GM19043 (cell line): ENCODE measurements around the gene DNAH10.

Experiments used
- ATAC-seq: cut with Tn5 transposase; IDR thresholded peaks from one replicate; pipeline ENCODE4 v1.9.1; 2021; ENCODE audit warnings: low read depth; ENCODE audit not compliant: unreplicated experiment

Gene DNAH10

GRCh38 chr12:123928274-123928865, 166.3 kb downstream of the DNAH10 start:
- no peak for ATAC-seq

DNA sequence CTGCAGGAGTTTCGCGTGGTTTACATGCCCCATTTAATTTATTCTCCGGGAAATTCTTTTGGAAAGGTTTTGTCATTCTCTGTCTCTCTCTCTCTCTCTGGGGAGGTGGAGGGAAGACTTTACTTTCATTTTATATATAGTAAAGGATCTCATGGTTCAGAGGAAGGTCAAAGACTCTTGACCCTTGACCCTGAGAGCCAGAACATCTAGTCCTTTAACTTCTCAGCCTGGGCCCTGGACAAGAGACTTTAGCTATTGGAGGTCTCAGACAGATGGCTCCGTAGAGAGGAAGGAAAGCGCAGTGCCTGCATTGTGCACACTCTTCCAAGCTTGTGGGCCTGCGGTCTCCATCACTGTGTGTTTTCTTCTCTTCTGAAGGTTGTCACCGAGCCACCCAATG, 166.8 kb downstream of the DNAH10 start:
- no peak for ATAC-seq

DNA sequence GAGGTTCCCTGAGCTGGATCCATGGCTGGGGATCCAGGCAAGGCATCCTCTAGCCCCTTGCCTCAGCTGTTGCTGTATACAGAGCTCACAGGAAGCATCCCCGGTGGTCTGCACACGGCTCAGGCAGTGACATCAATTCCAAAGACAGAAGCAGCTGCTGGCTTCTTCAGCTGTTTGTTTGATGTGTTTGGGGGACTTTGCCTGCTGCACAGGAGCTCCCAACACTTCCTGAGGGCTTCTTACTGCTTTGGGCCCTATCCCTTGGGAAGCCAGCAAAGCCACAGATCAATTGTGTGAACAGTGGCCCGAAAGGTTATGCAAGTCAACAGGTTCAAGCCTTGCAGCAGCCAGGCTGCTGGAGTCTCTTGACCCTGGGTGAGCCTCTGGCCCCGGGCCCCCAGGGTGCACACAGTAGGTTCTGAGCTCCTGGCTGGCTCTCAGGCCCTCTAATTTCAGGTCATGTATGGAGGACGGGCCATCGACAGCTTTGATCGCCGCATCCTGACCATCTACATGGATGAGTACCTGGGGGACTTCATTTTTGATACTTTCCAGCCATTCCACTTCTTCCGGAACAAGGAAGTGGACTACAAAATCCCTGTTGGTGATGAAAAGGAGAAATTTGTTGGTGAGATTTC, 168.0 kb downstream of the DNAH10 start:
- ATAC-seq = no peak

DNA sequence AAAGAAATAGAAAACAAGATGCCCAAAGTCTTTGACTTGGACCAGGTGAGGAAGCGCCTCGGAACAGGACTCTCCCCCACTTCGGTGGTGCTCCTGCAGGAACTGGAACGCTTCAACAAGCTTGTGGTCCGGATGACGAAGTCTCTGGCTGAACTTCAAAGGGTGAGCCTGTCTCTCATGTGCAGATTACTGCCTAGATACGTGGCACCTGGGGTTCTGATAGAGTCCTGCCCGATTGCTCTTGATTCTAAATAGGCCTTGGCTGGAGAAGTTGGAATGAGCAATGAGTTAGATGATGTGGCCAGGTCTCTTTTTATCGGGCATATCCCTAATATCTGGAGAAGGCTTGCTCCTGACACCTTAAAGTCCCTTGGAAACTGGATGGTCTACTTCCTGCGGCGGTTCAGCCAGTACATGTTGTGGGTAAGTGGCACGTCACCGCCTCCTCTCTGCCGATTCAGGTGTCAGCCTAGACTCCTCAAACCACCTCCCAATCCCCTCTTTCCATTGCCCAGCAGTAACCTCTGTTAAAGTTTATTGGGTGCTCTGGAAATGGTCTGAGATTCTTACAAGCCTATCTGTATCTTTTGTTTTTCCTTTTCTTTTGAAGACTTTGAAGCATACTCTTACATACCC, 169.7 kb downstream of the DNAH10 start:
- no peak for ATAC-seq

- no peak for ATAC-seq
These were observed 171.1 kb downstream of the DNAH10 start for GRCh38 chr12:123933214-123933613.

- ATAC-seq = no peak
These were observed 172.0 kb downstream of the DNAH10 start for GRCh38 chr12:123934016-123934620.

- no peak for ATAC-seq
These were observed 172.7 kb downstream of the DNAH10 start for GRCh38 chr12:123934829-123935228.

- ATAC-seq = no peak
These were observed 173.9 kb downstream of the DNAH10 start for GRCh38 chr12:123935956-123936355.

DNA sequence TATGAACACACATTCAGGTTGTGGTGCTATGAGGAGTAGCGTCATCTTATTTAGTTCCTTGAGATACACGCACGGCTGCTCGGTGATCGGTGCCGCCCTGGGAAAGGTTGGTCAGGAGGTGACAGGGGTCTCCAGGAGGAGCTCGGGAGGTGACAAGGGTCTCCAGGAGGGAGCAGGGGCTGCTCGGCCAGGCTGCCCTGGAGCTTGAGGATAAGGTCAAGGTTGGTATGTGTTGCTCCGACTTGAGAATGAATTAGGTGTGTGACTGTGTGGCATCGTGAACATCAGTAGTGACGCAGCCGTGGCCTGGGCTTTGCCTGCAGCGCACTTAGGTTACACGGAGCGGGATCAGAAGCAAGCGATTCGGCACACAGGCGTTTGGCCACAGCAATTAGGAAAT, 174.4 kb downstream of the DNAH10 start:
- ATAC-seq = no peak

DNA sequence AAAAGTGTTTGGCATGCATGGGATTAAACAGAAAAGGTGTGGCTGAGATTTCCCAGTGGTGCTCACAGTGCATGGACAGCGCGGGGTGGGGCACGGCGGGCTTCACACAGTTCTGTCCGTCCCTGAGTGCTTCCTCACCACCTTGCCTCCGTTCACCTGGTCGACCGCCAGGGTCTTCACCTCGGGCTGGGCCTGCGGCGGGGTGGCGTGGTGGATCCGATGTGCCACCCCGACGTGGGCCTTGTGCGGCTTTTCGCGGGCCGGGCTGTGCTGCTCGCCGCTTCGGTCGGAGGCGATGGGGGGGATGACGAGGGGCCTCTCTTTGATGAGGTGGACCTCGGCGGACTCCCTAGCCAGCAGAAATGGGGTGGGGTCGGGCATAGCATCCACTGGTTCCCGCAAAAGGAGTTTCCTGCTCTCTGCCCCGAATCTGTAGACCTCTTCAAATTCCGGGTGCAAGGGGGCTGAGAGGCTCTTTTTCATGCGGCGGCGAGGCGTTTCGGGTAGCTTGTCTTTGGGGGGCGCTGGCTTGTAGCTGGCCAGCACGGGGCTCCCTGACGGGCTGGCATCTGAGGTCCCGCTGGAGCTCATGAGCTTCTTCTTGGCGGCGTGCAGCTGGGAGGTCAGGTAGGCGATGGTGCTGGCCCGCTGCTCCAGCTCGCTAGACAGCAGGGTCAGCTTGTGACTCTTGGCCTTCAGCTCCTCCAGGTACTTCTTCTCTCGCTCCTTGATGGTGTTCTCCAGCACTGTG, 175.0 kb downstream of the DNAH10 start:
- no peak for ATAC-seq

DNA sequence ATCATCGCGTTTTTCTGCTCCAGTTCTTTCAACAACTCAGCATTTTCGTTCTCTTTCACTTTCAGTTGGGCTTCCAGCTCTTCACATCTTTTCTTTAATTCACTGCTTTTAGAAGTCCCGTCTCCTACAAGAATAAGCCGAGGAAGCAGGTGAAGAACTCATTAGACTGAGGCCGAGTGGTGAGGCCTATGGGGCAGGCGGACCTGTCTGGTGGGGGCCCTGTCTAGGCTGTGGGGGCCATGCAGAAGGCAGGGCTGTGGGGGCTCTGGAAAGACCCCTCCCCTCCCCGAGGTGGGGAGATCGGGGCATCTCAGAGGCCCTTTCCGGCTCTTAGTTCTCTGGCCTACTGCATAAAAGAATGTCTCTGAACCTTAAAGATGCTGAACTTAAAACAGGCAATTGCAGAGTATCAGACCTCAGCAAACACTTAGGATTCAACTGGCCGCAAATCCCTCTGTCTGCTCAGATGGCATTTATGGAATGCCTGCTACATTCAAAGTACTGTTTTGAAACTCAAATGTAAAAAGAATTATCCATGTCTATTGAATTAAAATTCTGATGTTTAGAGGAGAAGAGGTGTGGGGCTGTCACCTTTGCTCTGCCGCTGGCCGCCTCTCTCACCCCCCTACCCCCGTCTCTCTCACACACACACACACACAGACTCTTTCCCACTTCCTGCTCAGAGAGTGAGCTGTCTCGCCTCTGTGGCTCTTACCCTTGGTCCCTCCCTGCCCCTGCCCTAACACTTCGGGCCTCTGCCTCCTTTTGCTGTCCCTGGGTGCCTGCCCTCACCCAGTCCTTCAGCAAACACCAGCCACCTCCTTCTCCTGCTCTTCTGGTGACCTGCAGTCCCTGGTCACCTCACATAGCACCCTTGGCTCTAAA, 175.8 kb downstream of the DNAH10 start:
- ATAC-seq = no peak

- no peak for ATAC-seq
These were observed 176.8 kb downstream of the DNAH10 start for GRCh38 chr12:123938679-123939480.

DNA sequence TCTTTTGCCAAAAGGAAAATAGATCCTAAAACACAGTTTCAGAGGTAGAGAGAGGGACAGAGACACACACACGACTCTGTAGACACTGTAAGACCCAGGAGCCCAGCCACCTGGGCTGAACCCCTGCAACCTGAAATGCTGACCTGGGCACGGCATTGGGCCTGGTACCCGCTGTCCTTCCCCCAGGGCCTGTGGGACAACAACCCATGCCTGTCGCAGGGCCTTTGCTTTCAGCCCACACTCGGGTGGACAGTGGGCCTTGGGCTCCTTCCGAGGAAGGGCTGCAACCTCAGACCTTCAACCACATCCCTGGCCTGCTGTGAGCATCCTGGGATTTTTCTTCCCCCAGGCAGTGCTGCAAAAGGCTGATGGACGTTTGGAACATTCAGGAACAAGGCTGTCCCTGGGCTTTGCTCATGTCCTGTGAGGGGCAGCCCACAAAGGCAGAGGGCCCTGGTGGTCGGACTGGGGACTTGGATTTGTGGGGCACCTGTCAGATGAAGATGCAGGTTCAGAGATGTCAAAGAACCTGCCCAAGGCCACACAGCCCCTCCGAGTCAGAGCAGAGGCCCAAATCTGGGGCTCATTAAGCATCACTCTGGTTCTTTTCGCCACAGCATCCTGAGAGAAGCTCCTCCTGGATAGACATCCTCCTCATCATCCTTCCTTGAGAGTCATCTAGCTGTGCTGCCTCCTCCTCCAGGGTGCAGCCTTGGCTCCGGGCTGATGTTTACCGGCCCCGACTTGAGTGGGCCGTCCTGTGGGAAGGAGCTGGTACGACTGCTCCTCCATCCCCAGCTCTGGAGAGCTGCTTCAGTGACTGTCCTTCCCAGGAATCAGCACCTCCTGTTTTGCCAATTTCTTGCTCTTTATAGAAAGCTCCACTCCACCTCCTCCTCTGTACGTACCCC, 177.9 kb downstream of the DNAH10 start:
- no peak for ATAC-seq

GRCh38 chr12:123940627-123940966, 178.5 kb downstream of the DNAH10 start:
- no peak for ATAC-seq

DNA sequence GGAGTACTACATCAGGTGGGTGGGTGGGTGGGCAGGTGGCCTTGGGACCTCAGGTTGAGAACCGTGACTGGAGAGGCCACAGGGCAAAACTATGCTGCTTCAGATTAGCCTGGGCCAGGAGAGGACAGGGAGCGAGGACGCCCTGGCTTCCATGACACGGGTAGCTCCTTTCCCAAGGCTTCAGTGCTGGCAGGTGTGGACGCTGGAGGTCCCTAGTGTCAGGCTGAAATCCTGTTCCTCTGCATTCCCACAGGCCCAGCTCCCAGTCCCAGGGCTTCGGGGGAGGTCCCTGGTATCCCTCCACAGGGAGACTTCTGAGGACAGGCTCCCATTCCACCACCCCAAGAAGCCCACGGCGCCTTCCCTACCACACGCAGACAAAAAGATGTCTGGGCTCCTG, 178.9 kb downstream of the DNAH10 start:
- no peak for ATAC-seq

DNA sequence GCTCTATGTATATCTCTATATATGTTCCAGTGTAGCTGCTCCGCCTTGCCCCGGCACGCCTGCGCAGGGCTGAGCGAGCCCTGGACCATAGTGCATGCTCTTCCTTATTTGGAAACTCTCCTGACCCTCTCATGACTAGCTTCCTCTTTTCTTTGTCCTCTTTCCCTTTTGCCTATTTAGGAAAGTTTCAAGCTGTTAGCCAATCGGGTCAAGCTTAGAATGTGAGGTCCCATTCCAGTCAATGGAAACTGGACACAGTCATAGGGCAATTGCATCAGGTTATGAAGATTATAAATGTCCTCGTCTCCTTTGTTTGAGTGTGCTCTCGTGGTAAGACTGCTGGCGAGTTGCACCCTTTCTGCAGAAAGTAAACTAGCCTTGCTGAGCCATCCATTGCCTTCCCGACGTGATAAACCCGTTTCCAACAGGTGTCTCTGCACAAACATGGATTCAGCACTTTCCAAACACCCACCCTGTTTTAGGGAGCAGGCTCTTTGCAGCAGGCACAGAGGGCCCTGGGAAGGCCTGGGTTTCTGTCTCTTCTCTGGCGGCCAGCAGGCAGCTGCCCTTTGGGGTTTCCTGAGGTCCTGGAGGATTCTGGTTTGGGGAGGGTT, 179.6 kb downstream of the DNAH10 start:
- ATAC-seq = no peak

- no peak for ATAC-seq
These were observed 180.1 kb downstream of the DNAH10 start for GRCh38 chr12:123942238-123942653.
